ENCODE results near the gene KLHL29. TPM values are rescaled to one million over a fixed set of nuclear protein-coding genes. Genes with fewer than 3 reads are reported as not detected.
A peak's percentile ranks its signal among the peaks of the same experiment; 100 is the strongest.

KLHL29 gene
- total RNA-seq, 1 donor from 2014 or later = 8.4 TPM

- DNase-seq = no peak
These were observed 14.8 kb downstream of the KLHL29 start for GRCh38 chr2:23399674-23400261.

- no peak for DNase-seq
These were observed 15.7 kb downstream of the KLHL29 start for GRCh38 chr2:23400703-23401102.

- DNase-seq = no peak
These were observed 16.6 kb downstream of the KLHL29 start for GRCh38 chr2:23401427-23402204.

- DNase-seq = no peak
These were observed 17.3 kb downstream of the KLHL29 start for GRCh38 chr2:23402205-23402740.

GRCh38 chr2:23404426-23404825 is 19.4 kb downstream of the KLHL29 start:
- DNase-seq = peak; percentile 86

- no peak for DNase-seq
These were observed 24.3 kb downstream of the KLHL29 start for GRCh38 chr2:23409248-23409647.

GRCh38 chr2:23410596-23410995 is 25.6 kb downstream of the KLHL29 start:
- no peak for DNase-seq

GRCh38 chr2:23411752-23412431 is 26.9 kb downstream of the KLHL29 start:
- DNase-seq = no peak

- DNase-seq = no peak
These were observed 27.7 kb downstream of the KLHL29 start for GRCh38 chr2:23412556-23413155.

- no peak for DNase-seq
These were observed 28.7 kb downstream of the KLHL29 start for GRCh38 chr2:23413641-23414040.

- DNase-seq = no peak
These were observed 29.1 kb downstream of the KLHL29 start for GRCh38 chr2:23414106-23414505.

GRCh38 chr2:23414871-23415270 is 29.9 kb downstream of the KLHL29 start:
- DNase-seq = no peak

- no peak for DNase-seq
These were observed 32.3 kb downstream of the KLHL29 start for GRCh38 chr2:23417310-23417709.

GRCh38 chr2:23418056-23418455 is 33.1 kb downstream of the KLHL29 start:
- DNase-seq = no peak

GRCh38 chr2:23418461-23418911 is 33.5 kb downstream of the KLHL29 start:
- no peak for DNase-seq

GRCh38 chr2:23419171-23420090 is 34.5 kb downstream of the KLHL29 start:
- no peak for DNase-seq

- no peak for DNase-seq
These were observed 35.3 kb downstream of the KLHL29 start for GRCh38 chr2:23420091-23420839.

GRCh38 chr2:23420840-23421476 is 36.0 kb downstream of the KLHL29 start:
- DNase-seq = no peak

- no peak for DNase-seq
These were observed 37.4 kb downstream of the KLHL29 start for GRCh38 chr2:23422089-23423061.

Measured in tongue (tissue), 2 donors.